Neural progenitor cell (in vitro differentiated cells): ENCODE results near the gene SIGLECL1.

Source experiments
- EZH2phosphoT487 ChIP-seq: fragments of 200-600 bp; sonication (generic); IDR thresholded peaks from 2 replicates; pipeline ENCODE4 v1.6.1; 2017; ENCODE audit warnings: antibody characterized with exemption
- TF ChIP-seq, protein P1 (sequence below): fragments of 200-600 bp; sonication (generic); IDR thresholded peaks from 2 replicates; pipeline ENCODE4 v1.5.1; 2017; ENCODE audit warnings: antibody characterized with exemption, mild to moderate bottlenecking

- TF ChIP-seq, protein P1, sequence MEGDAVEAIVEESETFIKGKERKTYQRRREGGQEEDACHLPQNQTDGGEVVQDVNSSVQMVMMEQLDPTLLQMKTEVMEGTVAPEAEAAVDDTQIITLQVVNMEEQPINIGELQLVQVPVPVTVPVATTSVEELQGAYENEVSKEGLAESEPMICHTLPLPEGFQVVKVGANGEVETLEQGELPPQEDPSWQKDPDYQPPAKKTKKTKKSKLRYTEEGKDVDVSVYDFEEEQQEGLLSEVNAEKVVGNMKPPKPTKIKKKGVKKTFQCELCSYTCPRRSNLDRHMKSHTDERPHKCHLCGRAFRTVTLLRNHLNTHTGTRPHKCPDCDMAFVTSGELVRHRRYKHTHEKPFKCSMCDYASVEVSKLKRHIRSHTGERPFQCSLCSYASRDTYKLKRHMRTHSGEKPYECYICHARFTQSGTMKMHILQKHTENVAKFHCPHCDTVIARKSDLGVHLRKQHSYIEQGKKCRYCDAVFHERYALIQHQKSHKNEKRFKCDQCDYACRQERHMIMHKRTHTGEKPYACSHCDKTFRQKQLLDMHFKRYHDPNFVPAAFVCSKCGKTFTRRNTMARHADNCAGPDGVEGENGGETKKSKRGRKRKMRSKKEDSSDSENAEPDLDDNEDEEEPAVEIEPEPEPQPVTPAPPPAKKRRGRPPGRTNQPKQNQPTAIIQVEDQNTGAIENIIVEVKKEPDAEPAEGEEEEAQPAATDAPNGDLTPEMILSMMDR, result no peak
- TF ChIP-seq EZH2phosphoT487, result no peak
Observed at GRCh38 chr19:51301266-51301665, 50.4 kb downstream of the SIGLECL1 start.
